Femur (tissue), 1 donor: ENCODE data around the gene NPLOC4.
"Not testable (repeated sequence)": the region's sequence is repeated elsewhere in the genome, so short reads cannot be mapped to it uniquely, and the experiment has no call there.

Experiments
- DNase-seq: peaks from one replicate; pipeline ENCODE4 v3.0.0-alpha.2; 2017

NPLOC4 gene

GRCh38 chr17:81531998-81532404, 104.9 kb downstream of the NPLOC4 start:
- not testable (repeated sequence) for DNase-seq

GRCh38 chr17:81531013-81531412, 105.9 kb downstream of the NPLOC4 start:
- DNase-seq: not testable (repeated sequence)

- no peak for DNase-seq
Measured at GRCh38 chr17:81529437-81529803, 107.5 kb downstream of the NPLOC4 start.

- no peak for DNase-seq
Measured at GRCh38 chr17:81528651-81529436, 108.1 kb downstream of the NPLOC4 start.

- DNase-seq: no peak
Measured at GRCh38 chr17:81528384-81528650, 108.6 kb downstream of the NPLOC4 start.

GRCh38 chr17:81527591-81528383, 109.1 kb downstream of the NPLOC4 start, which contains the start of gene FSCN2:
FSCN2 (plus strand) TSS chr17:81528377; CDS start chr17:81528532, 155 bp downstream.
- no peak for DNase-seq

- no peak for DNase-seq
Measured at GRCh38 chr17:81526662-81527571, 110.0 kb downstream of the NPLOC4 start.

- peak; percentile 15 for DNase-seq
Measured at GRCh38 chr17:81524865-81525159, 112.1 kb downstream of the NPLOC4 start.

- peak; percentile 27 for DNase-seq
Measured at GRCh38 chr17:81524039-81524864, 112.7 kb downstream of the NPLOC4 start.

- DNase-seq: peak; percentile 77
Measured at GRCh38 chr17:81523402-81524038, 113.4 kb downstream of the NPLOC4 start.

GRCh38 chr17:81522491-81523401, 114.2 kb downstream of the NPLOC4 start:
- peak; percentile 69 for DNase-seq

GRCh38 chr17:81520021-81520901, 116.7 kb downstream of the NPLOC4 start:
- DNase-seq: peak; percentile 25

- peak; percentile 46 for DNase-seq
Measured at GRCh38 chr17:81519284-81520020, 117.5 kb downstream of the NPLOC4 start.

- DNase-seq: peak; percentile 43
Measured at GRCh38 chr17:81518785-81519283, 118.1 kb downstream of the NPLOC4 start.

- no peak for DNase-seq
Measured at GRCh38 chr17:81518113-81518784, 118.7 kb downstream of the NPLOC4 start.

- peak; percentile 51 for DNase-seq
Measured at GRCh38 chr17:81517339-81518112, 119.4 kb downstream of the NPLOC4 start.

- DNase-seq: peak; percentile 24
Measured at GRCh38 chr17:81517009-81517338, 119.9 kb downstream of the NPLOC4 start.
